Raji (cell line): ENCODE measurements around the gene PROX1.

Experiments
- POLR2A ChIP-seq: IDR thresholded peaks from 2 replicates; pipeline ENCODE4 v1.6.1; 2011; ENCODE audit warnings: low read depth, low read length, control low read depth; ENCODE audit not compliant: insufficient read depth

PROX1 gene

GRCh38 chr1:214043167-214043566, 55.4 kb downstream of the PROX1 start:
- no peak for TF ChIP-seq POLR2A

GRCh38 chr1:214044438-214045214, 56.9 kb downstream of the PROX1 start:
- no peak for TF ChIP-seq POLR2A

GRCh38 chr1:214050513-214051401, 63.0 kb downstream of the PROX1 start:
- TF ChIP-seq POLR2A = no peak

- no peak for TF ChIP-seq POLR2A
Observed at GRCh38 chr1:214051786-214052185, 64.0 kb downstream of the PROX1 start.

GRCh38 chr1:214058076-214058475, 70.3 kb downstream of the PROX1 start:
- TF ChIP-seq POLR2A = no peak

GRCh38 chr1:214066190-214066589, 78.4 kb downstream of the PROX1 start:
- TF ChIP-seq POLR2A = no peak

GRCh38 chr1:214066936-214067335, 79.2 kb downstream of the PROX1 start:
- TF ChIP-seq POLR2A = no peak

GRCh38 chr1:214067397-214067796, 79.6 kb downstream of the PROX1 start:
- no peak for TF ChIP-seq POLR2A

GRCh38 chr1:214067853-214068703, 80.3 kb downstream of the PROX1 start:
- no peak for TF ChIP-seq POLR2A

- TF ChIP-seq POLR2A = no peak
Observed at GRCh38 chr1:214068979-214069378, 81.2 kb downstream of the PROX1 start.

GRCh38 chr1:214071469-214071868, 83.7 kb downstream of the PROX1 start:
- no peak for TF ChIP-seq POLR2A

GRCh38 chr1:214072426-214073157, 84.8 kb downstream of the PROX1 start:
- TF ChIP-seq POLR2A = no peak

- TF ChIP-seq POLR2A = no peak
Observed at GRCh38 chr1:214074477-214074876, 86.7 kb downstream of the PROX1 start.

GRCh38 chr1:214075305-214075998, 87.7 kb downstream of the PROX1 start:
- no peak for TF ChIP-seq POLR2A
